ENCODE data around the gene MYRIP.

GRCh38 chr3:40018369-40018768 lies 209.0 kb downstream of the MYRIP start:
- TF ChIP-seq SUZ12 (IDR thresholded peaks at IDR 0.05; ENCODE audit: extremely low read depth, insufficient read depth, insufficient read length) (no peak), ZNF274 (IDR thresholded peaks at IDR 0.05; ENCODE audit: low read depth, low read length) (no peak), YY1 (IDR thresholded peaks at IDR 0.05; ENCODE audit: insufficient read depth, insufficient read length) (no peak)
